Erythroblast (primary cell): ENCODE results near the gene C14orf132.

Source experiments
- DNase-seq, 2 experiments: peaks; one replicate each; lab custom pipeline; 2025; lab: John Stamatoyannopoulos, UW
- GATA1 ChIP-seq: IDR thresholded peaks from 2 replicates; pipeline ENCODE4 v1.6.1; 2011; ENCODE audit warnings: low read depth, mild to moderate bottlenecking, control low read depth, low read length, moderate library complexity
- POLR2A ChIP-seq: IDR thresholded peaks from 2 replicates; pipeline ENCODE4 v1.6.1; 2011; ENCODE audit warnings: mild to moderate bottlenecking, low read length

The C14orf132 gene

GRCh38 chr14:96051642-96052540 lies 12.7 kb downstream of the C14orf132 start:
- TF ChIP-seq POLR2A (no peak), GATA1 (no peak)
- no peak for DNase-seq

GRCh38 chr14:96052541-96053247 lies 13.5 kb downstream of the C14orf132 start:
- TF ChIP-seq POLR2A: no peak
- TF ChIP-seq GATA1: no peak
- DNase-seq: no peak

GRCh38 chr14:96053248-96053599 lies 14.1 kb downstream of the C14orf132 start:
- TF ChIP-seq POLR2A (no peak), GATA1 (no peak)

GRCh38 chr14:96053600-96054381 lies 14.6 kb downstream of the C14orf132 start:
- DNase-seq: no peak
- TF ChIP-seq POLR2A (no peak), GATA1 (no peak)

More at GRCh38 chr14:96053248-96053599, 14.1 kb downstream of the C14orf132 start:
- DNase-seq: no peak

- DNase-seq: no peak
- TF ChIP-seq GATA1: no peak
- TF ChIP-seq POLR2A: no peak
These were observed 15.5 kb downstream of the C14orf132 start for GRCh38 chr14:96054661-96055060.

GRCh38 chr14:96055065-96055752 lies 16.0 kb downstream of the C14orf132 start:
- no peak for TF ChIP-seq POLR2A
- TF ChIP-seq GATA1: no peak
- no peak for DNase-seq

- DNase-seq: no peak
- TF ChIP-seq GATA1: no peak
- no peak for TF ChIP-seq POLR2A
These were observed 16.8 kb downstream of the C14orf132 start for GRCh38 chr14:96055753-96056508.

- no peak for DNase-seq
- TF ChIP-seq POLR2A: no peak
- no peak for TF ChIP-seq GATA1
These were observed 17.6 kb downstream of the C14orf132 start for GRCh38 chr14:96056509-96057422.

- TF ChIP-seq POLR2A (no peak), GATA1 (no peak)
- DNase-seq: no peak
These were observed 18.6 kb downstream of the C14orf132 start for GRCh38 chr14:96057738-96058137.

- DNase-seq: no peak
- TF ChIP-seq GATA1 (no peak), POLR2A (no peak)
These were observed 19.5 kb downstream of the C14orf132 start for GRCh38 chr14:96058576-96059200.

GRCh38 chr14:96059519-96060135 lies 20.5 kb downstream of the C14orf132 start:
- no peak for DNase-seq

More at GRCh38 chr14:96059519-96060135, 20.5 kb downstream of the C14orf132 start:
- TF ChIP-seq POLR2A: no peak
- TF ChIP-seq GATA1: no peak
